T-helper 1 cell treated with Interleukin-12 subunit alpha and Interleukin-12 subunit beta and Interleukin-4 antibody, amounts not matched to agents 30 μg/mL and 1 μg/mL, for 36 hours (primary cell): ENCODE results near the gene RBL2.
"Not testable (repeated sequence)": the region's sequence is repeated elsewhere in the genome, so short reads cannot be mapped to it uniquely, and the experiment has no call there.

Experiments
- H3K27ac Mint-ChIP-seq: one replicate; pipeline ENCODE4 v1.8.0; 2021; ENCODE audit warnings: mild to moderate bottlenecking, mixed read lengths
- H3K27me3 Mint-ChIP-seq: one replicate; pipeline ENCODE4 v1.8.0; 2021; ENCODE audit warnings: low read depth, mixed read lengths
- H3K36me3 Mint-ChIP-seq: one replicate; pipeline ENCODE4 v1.8.0; 2021; ENCODE audit warnings: low read depth, mixed read lengths
- H3K4me1 Mint-ChIP-seq: one replicate; pipeline ENCODE4 v1.8.0; 2021; ENCODE audit warnings: low read depth, mixed read lengths
- H3K4me3 Mint-ChIP-seq: one replicate; pipeline ENCODE4 v1.8.0; 2021; ENCODE audit warnings: mild to moderate bottlenecking, moderate library complexity, mixed read lengths
- H3K9me3 Mint-ChIP-seq: one replicate; pipeline ENCODE4 v1.8.0; 2021; ENCODE audit warnings: mixed read lengths

Gene RBL2

GRCh38 chr16:53434377-53435065 is at the start of gene RBL2:
TSS of gene RBL2 (plus strand) at chr16:53434471. CDS start at chr16:53434557, 86 bp downstream.
- Mint-ChIP-seq H3K27me3 (peaks cover 2% of the 10 kb centered on the region), H3K27ac (peak within 1 kb of the TSS; percentile 96), H3K9me3 (peaks cover 3% of the 10 kb centered on the region), H3K4me3 (peak within 1 kb of the TSS; percentile 93), H3K36me3 (peaks cover 22% of the 10 kb centered on the region), H3K4me1 (peaks cover 34% of the 10 kb centered on the region)

- H3K27ac Mint-ChIP-seq, H3K4me1 Mint-ChIP-seq, H3K36me3 Mint-ChIP-seq, H3K4me3 Mint-ChIP-seq, H3K27me3 Mint-ChIP-seq: not testable (repeated sequence)
- peaks cover 23% of the 10 kb centered on the region for H3K9me3 Mint-ChIP-seq
Measured at GRCh38 chr16:53384610-53385009, 49.7 kb upstream of the RBL2 start.

GRCh38 chr16:53404959-53405358 is 29.3 kb upstream of the RBL2 start:
- no peak overlapping the region for H3K27ac Mint-ChIP-seq
- no peaks in the 10 kb centered on the region for H3K9me3 Mint-ChIP-seq
- no peaks in the 10 kb centered on the region for H3K36me3 Mint-ChIP-seq
- H3K4me1 Mint-ChIP-seq: no peaks in the 10 kb centered on the region
- no peak overlapping the region for H3K4me3 Mint-ChIP-seq
- H3K27me3 Mint-ChIP-seq: peaks cover 5% of the 10 kb centered on the region

- Mint-ChIP-seq H3K36me3 (no peaks in the 10 kb centered on the region), H3K4me1 (peaks cover 12% of the 10 kb centered on the region), H3K27me3 (no peaks in the 10 kb centered on the region), H3K4me3 (no peak overlapping the region), H3K27ac (no peak overlapping the region), H3K9me3 (peaks cover 6% of the 10 kb centered on the region)
Measured at GRCh38 chr16:53412549-53412948, 21.7 kb upstream of the RBL2 start.

GRCh38 chr16:53413864-53414263 is 20.4 kb upstream of the RBL2 start:
- Mint-ChIP-seq H3K4me1 (peaks cover 12% of the 10 kb centered on the region), H3K27ac (no peak overlapping the region), H3K27me3 (no peaks in the 10 kb centered on the region), H3K4me3 (no peak overlapping the region), H3K36me3 (no peaks in the 10 kb centered on the region), H3K9me3 (peaks cover 6% of the 10 kb centered on the region)

GRCh38 chr16:53414381-53414780 is 19.9 kb upstream of the RBL2 start:
- no peaks in the 10 kb centered on the region for H3K27me3 Mint-ChIP-seq

GRCh38 chr16:53415504-53415903 is 18.8 kb upstream of the RBL2 start:
- Mint-ChIP-seq H3K27me3 (no peaks in the 10 kb centered on the region), H3K4me3 (no peak overlapping the region), H3K27ac (no peak overlapping the region), H3K4me1 (peaks cover 12% of the 10 kb centered on the region), H3K36me3 (no peaks in the 10 kb centered on the region), H3K9me3 (peaks cover 6% of the 10 kb centered on the region)

More at GRCh38 chr16:53414381-53414780, 19.9 kb upstream of the RBL2 start:
- H3K4me3 Mint-ChIP-seq: no peak overlapping the region
- peaks cover 6% of the 10 kb centered on the region for H3K9me3 Mint-ChIP-seq
- H3K36me3 Mint-ChIP-seq: no peaks in the 10 kb centered on the region
- H3K4me1 Mint-ChIP-seq: peaks cover 12% of the 10 kb centered on the region
- H3K27ac Mint-ChIP-seq: no peak overlapping the region

GRCh38 chr16:53417011-53417410 is 17.3 kb upstream of the RBL2 start:
- Mint-ChIP-seq H3K27me3 (no peaks in the 10 kb centered on the region), H3K27ac (no peak overlapping the region), H3K36me3 (no peaks in the 10 kb centered on the region), H3K9me3 (no peaks in the 10 kb centered on the region), H3K4me3 (no peak overlapping the region), H3K4me1 (peaks cover 12% of the 10 kb centered on the region)

GRCh38 chr16:53417976-53418375 is 16.3 kb upstream of the RBL2 start:
- Mint-ChIP-seq H3K4me3 (no peak overlapping the region), H3K4me1 (peaks cover 12% of the 10 kb centered on the region), H3K27ac (no peak overlapping the region), H3K27me3 (no peaks in the 10 kb centered on the region), H3K36me3 (no peaks in the 10 kb centered on the region), H3K9me3 (no peaks in the 10 kb centered on the region)

- H3K9me3 Mint-ChIP-seq, H3K36me3 Mint-ChIP-seq, H3K27ac Mint-ChIP-seq, H3K4me3 Mint-ChIP-seq, H3K27me3 Mint-ChIP-seq: not testable (repeated sequence)
- H3K4me1 Mint-ChIP-seq: peaks cover 12% of the 10 kb centered on the region
Measured at GRCh38 chr16:53419383-53419709, 14.9 kb upstream of the RBL2 start.

- Mint-ChIP-seq H3K9me3 (peaks cover 7% of the 10 kb centered on the region), H3K27me3 (no peaks in the 10 kb centered on the region), H3K4me1 (peaks cover 5% of the 10 kb centered on the region), H3K4me3 (no peak overlapping the region), H3K36me3 (no peaks in the 10 kb centered on the region), H3K27ac (no peak overlapping the region)
Measured at GRCh38 chr16:53421248-53421647, 13.0 kb upstream of the RBL2 start.

GRCh38 chr16:53423968-53424367 is 10.3 kb upstream of the RBL2 start:
- not testable (repeated sequence) for H3K4me1 Mint-ChIP-seq, H3K4me3 Mint-ChIP-seq, H3K27ac Mint-ChIP-seq

GRCh38 chr16:53428681-53429080 is 5.6 kb upstream of the RBL2 start:
- Mint-ChIP-seq H3K4me1 (peaks cover 2% of the 10 kb centered on the region), H3K4me3 (no peak overlapping the region), H3K36me3 (peaks cover 6% of the 10 kb centered on the region), H3K27ac (no peak overlapping the region), H3K9me3 (peaks cover 15% of the 10 kb centered on the region), H3K27me3 (peaks cover 7% of the 10 kb centered on the region)

More at GRCh38 chr16:53423968-53424367, 10.3 kb upstream of the RBL2 start:
- not testable (repeated sequence) for H3K36me3 Mint-ChIP-seq, H3K27me3 Mint-ChIP-seq, H3K9me3 Mint-ChIP-seq

- Mint-ChIP-seq H3K36me3 (peaks cover 8% of the 10 kb centered on the region), H3K4me1 (peaks cover 8% of the 10 kb centered on the region), H3K4me3 (no peak overlapping the region), H3K27ac (no peak overlapping the region), H3K9me3 (peaks cover 10% of the 10 kb centered on the region), H3K27me3 (peaks cover 7% of the 10 kb centered on the region)
Measured at GRCh38 chr16:53429221-53429943, 4.9 kb upstream of the RBL2 start.

- peaks cover 7% of the 10 kb centered on the region for H3K27me3 Mint-ChIP-seq
- H3K36me3 Mint-ChIP-seq: peaks cover 9% of the 10 kb centered on the region
- peaks cover 10% of the 10 kb centered on the region for H3K9me3 Mint-ChIP-seq
- H3K4me3 Mint-ChIP-seq: no peak overlapping the region
- peaks cover 9% of the 10 kb centered on the region for H3K4me1 Mint-ChIP-seq
- no peak overlapping the region for H3K27ac Mint-ChIP-seq
Measured at GRCh38 chr16:53430363-53430762, 3.9 kb upstream of the RBL2 start.
